CD1c-positive myeloid dendritic cell (primary cell): Measurements from ENCODE around the gene TMEM41B.

Experiments used
- DNase-seq: peaks from one replicate; pipeline ENCODE4 v3.0.0-alpha.2; 2016; ENCODE audit errors: extremely low spot score

TMEM41B gene

DNA sequence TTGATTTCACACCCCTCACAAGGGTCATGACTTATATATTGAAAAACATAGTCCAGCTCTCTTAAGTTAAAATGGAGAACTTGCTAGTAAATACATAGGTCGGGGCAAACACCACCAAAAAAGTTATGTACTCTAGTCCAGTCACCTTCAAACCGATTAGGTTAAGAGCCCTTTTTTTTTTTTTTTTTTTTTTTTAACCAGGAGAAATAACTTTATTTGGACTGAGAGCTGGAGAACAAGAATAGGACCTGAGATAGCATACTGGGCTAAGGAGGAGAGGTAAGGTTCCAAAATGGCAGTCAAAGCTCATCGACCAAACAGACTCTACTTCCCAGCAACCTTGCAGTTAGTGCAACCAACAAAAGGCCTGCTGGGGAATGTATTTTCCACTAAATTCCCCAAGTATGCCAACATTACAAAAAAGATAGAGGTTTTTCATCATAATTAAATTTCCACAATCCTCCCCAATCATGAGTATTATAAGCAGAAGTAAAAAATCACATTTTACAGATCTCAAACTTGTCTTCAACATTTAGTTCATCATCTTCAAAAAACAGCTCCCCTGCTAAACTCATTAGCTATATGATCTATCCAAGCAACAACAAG is 3.8 kb downstream of the TMEM41B start:
- no peak for DNase-seq

DNA sequence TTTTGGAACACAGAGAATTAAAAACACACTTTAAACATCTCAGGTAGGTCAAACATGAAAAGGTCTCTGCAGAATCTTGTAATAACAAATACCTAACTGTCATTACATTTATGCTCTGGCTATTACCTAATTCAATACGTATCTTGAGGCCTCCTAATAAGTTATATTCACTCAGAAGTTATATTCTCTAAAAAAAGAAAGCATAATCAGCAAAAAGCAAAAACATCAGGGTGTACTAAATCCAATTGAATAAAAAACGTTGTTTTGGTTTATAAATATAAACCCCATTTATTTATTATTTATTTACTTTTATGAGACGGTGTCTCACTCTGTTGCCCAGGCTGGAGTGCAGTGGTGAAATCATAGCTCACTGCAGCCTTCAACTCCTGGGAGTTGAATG is 10.2 kb downstream of the TMEM41B start:
- no peak for DNase-seq

DNA sequence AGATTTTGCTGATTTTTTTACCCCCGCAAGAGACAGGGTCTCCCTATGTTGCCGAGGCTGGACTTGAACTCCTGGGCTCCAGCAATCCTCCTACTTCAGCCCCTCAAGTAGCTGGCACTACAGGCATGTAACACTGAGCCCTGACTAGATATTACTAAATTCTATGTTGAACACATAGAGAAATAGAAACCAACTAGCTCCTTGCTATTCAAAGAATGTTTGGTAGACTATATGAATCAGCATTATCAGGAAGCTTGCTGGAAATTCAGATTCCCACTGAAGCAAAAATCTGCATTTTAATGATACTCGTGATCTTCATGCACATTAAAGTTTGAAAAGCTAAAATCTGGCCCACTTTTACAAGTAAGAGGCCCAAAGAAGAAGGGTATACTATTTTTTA is 11.9 kb downstream of the TMEM41B start:
- DNase-seq = no peak

DNA sequence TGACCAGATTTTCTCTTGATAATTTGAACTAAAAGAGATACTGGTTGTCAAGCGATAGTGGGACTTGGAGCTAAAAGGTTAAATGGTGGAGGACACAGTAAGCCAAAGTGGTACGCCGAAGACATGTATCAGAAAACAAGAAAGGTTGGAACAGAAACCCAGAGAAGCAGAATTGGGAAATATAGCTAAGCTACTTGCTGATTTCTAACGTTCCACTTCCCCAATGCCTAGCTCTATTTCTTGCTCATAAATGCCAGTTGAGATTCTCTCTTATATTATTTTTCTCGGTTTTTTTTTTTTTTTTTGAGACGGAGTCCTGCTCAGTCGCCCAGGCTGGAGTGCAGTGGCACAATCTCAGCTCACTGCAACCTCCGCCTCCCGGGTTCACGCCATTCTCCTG is 12.7 kb downstream of the TMEM41B start:
- peak; percentile 58 for DNase-seq

DNA sequence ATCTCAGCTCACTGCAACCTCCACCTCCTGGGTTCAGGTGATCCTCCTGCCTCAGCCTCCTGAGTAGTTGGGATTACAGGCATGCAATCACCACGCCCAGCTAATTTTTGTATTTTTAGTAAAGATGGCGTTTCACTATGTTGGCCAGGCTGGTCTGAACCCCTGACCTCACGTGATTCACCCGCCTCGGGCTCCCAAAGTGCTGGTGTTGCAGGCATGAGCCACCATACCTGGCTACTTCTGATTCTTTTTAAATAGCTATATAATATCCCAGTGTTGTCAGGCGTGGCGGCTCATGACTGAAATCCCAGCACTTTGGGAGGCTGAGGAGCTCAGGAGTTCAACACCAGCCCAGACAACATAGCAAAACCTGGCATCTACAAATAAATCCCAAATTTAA is 20.7 kb downstream of the TMEM41B start:
- DNase-seq = no peak

DNA sequence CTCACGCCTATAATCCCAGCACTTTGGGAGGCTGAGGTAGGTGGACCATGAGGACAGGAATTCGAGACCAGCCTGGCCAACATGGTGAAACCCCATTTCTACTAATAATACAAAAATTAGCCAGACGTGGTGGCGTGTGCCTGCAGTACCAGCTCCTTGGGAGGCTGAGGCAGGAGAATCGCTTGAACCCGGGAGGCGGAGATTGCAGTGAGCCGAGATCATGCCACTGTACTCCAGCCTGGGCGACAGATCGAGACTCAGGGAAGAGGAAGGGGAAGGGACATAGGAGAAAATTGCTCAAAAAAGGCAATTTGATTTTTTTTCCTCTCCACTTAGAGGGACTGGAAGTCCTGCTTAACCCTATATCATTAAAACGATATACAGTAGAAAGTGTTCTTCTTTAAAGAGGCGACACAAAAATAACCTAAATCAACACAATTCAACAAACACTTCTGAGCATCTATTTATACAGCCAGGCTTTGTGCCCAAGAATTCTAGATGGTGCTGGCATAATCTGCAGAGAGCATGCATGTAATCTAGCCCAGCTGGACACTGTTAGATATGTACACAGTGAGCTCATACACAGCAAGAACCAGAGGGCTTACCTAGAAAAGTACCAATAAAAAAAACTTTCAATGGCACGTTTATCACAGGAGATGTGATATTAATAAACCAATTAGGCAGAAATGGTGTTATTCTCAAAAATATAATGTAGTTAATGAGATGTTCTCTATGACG is 28.4 kb downstream of the TMEM41B start:
- no peak for DNase-seq

DNA sequence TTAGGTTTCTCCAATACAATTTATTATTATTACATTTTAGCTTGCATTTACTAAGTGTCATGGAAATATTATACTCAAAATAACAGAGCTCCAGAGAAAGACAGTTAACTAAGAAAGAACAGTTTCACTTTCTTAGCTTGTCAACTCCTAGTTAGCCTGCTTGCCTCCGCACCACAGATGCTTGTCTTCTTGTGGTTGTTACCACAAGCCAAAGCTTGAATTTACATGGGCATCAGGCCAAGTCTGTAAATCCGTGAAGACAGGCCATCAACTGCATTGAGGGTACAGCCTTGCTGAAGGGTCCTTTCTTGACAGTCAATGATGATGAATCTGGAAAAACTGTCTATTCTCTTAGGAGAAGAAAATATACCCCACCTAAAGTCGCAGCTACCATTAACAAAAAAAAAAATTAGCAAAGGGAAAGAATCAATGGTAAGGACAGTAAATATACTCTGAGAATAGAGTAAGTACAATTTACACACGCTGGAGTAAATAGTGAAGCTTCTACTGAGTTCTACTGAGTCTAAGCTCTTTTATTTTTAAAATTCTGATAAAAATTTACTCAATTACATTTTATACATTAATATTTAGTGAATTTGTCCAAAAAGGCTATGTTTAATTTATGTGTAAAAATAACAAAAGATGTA is 33.6 kb downstream of the TMEM41B start:
- peak; percentile 31 for DNase-seq

DNA sequence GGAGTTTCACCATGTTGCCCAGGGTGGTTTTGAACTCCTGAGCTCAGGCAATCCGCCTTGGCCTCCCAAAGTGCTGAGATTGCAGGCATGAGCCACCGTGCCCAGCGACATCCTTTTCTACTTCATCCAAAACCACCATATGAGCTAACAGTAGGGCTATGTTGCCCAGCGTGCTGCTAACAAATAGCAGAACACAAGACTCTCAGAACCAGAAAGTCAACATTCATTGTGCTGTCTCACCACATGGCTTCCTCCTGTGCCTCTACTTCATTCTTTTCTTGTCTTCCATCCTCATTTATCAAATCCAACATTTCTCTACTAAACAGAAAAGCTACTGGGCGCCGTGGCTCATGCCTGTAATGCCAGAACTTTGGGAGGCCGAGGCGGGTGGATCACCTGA is 37.2 kb downstream of the TMEM41B start:
- DNase-seq = no peak

DNA sequence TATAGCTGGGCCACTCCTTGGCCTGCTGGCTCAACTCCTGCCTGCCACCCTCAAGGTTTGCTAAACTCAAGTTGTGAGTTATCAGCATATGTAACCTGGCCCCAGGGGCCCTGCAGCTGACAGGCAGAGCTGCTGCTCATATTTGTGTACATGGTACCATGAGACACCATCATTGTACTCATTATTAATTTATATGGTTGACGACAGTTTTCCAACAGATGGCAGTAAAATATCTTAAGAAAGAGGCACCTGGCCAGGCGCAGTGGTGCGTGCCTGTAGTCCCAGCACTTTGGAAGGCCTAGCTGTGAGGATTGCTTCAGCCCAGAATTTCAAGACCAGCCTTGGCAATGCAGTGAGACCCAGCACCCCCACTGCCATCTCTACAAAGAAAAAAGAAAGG is 37.8 kb downstream of the TMEM41B start:
- DNase-seq = no peak

DNA sequence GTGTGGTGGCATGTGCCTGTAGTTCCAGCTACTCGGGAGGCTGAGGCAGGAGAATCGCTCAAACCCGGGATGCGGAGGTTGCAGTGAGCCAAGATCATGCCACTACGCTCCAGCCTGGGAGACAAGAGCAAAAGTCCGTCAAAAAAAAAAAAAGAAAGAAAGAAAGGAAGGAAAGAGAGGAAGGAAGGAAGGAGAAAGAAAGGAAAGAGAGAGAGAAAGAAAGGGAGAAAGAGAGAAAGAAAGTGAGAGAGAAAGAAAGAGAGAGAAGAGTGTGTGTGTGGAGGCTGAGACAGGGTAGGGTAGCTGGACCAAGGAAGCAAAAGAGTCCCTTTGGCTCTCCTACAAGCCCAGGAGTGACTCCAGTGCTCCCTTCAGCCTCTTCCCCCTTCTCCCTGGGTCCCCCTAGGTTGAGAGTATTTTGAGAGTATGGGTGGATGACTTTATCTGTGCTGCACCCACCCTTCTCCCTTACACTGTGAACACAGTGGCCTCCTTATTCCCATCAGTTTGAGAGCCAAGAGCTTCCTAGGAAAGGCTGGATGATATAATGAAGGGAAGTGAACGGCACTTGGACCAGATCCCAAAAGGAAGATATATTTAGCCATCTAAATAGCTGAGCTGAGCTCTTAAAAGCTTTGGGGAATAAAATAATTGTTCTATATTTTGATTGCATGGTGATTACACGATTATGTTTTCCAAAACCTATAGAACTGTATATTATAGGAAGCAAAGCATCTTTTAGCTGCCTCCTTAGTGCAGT is 39.7 kb downstream of the TMEM41B start:
- DNase-seq = no peak

DNA sequence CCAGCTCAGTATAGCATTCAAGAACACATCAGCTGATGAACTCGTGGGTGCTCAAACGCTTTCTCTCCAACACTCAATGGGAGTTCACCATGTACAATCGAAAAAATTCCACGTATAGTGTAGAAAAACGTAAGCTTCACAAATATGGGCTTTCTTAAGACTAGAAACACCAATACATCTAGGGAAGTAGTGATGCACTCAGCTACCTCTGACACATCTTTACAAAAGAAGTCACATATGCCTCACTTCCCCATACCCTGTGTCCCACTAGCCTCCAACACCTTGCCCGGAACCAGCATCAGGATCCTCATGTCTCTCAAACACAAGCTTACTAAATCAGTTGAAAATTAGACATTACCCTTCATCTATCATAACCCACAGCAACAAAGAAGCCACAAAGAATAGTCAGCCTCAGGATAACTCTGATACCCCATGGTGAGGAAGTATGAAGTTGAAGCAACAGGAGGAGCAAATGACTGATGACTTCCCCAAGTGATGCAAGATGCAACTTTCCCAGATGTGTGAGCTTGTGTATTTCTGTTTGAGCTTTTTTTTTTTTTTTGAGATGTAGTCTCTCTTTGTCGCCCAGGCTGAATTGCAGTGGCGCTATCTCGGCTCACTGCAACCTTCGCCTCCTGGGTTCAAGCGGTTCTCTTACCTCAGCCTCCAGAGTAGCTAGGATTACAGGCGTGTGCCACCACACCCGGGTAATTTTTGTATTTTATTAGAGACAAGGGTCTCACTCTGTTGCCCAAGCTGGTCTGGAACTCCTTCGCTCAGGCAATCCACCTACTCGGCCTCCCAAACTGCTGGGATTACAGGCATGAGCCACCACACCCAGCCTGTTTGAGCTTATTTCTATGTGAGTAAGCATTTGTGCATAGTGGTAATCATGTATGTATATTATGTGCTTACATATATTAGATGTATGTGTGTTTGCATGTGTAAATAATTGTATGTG is 40.7 kb downstream of the TMEM41B start:
- DNase-seq = peak; percentile 94

DNA sequence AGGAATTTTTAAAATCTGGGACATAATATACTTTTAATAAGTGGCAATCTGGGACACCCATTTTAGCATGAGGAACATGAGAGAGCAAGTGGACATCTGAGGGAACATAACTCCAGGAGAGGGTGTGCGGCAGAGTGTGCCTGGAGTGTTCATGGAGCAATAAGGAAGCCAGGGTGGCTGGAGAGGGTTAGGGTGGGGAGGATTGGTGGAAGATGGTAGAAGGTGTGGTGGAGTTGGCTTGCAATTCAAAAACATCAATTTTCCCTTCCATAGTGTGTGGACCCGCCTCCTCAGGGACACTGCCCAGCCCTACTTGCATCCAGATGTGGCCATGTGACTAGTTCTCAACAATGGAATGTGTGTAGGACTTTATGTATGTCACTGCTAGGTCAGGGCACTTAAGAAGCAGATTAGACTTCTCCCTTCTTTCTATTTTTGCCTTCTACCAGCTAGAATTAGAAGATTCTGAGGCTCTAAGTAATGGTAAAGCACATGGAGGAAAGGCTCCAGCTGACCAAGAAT is 44.8 kb downstream of the TMEM41B start:
- no peak for DNase-seq

DNA sequence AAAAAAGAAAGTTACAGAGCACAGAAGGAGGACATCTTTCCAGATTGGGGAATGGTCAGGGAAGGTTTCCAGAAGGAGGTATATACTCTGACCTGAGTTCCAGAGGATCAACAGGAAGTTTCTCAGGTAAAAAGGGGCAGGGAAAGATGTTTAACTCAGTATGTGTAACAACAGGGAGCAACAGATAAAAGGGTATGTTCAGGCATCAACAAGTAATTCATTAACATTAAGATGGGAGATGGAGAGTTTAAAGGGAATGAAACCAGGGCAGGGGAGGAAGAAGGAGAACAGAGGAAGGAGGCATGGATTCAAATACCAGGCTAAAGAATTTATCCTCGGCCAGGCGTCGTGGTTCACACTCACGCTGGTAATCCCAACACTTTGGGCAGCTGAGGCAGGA is 46.7 kb downstream of the TMEM41B start:
- DNase-seq = no peak

DNA sequence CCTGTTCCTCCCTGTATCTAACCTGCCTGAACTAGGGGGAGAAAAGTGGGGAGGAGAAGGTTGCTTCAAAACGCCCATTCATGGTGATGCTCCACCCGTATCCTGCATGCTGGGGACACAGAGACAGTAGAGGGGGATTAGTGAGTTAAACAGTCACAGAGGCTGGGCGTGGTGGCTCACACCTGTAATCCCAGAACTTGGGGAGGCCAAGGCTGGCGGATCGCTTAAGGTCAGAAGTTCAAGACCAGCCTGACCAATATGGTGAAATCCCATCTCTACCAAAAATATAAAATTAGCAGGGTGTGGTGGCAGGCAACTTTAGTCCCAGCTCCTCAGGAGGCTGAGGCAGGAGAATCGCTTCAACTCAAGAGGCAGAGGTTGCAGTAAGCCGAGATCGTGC is 47.5 kb downstream of the TMEM41B start:
- DNase-seq = no peak

DNA sequence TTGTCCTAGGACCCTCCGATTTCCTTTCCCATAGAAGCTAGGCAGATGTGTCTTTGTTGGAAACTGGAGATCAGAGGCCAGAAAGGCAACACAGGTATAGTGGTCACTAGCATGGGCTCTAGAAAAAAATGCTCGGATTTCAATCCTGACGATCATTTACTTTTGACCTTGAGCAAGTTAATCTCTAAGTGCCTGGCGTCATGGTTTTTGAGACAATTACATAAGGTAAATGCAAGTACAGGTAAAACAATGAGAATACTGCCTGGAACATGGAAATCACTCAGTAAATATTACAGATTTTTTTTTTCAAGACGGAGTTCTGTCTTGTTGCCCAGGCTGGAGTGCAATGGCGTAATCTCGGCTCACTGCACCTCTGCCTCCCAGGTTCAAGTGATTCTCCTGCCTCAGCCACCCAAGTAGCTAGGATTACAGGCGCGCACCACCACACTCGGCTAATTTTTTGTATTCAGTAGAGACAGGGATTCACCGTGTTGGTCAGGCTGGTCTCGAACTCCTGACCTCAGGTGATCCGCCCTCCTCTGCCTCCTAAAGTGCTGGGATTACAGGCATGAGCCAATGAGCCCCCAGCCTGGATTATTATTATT is 48.2 kb downstream of the TMEM41B start:
- no peak for DNase-seq

DNA sequence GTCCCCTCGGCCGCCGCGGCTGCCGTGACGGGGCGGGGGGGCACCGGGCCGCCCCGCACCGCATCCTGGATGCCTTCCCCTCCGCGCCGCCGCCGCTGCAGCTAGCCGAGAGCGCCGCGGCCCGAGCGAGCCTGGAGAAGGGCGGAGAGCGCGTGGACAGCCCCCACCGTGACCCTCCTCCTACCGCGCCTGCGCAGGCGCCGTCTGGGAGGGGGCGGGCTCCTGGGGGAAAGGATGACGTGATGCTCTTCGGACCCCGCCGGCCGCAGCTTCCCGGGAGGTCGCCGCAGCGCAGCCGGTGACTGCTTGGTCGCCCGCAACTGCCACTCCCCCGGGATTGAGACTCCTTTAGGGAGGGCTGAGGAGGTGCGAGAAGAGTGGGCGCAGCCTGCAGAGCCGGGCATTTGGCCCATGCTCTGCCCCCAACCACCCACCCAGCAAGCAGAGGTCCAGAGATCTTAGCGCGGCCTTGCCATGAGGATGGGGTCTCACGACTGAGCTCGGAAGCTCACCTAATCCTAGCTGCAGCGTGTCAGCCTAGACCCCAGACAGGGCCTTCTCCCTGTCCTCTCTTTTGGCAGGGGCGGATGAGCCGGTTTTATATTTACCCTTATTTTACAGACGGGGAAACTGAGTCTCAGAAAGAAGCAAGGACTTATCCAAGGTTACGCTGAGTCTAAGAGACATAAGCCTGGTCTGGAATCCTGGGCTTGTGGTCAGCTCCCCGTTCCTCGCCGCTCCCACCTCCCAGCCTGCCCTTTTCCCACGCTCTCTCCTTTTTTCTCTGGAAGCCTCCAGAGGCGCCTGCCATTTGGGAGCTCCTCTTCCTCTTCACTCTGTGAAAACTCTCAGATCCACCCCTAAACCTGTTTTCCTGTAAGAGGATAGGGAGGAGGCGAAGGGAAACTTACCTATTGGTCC is 48.9 kb downstream of the TMEM41B start, which contains the start of gene DENND5A:
Gene DENND5A, minus strand, starts transcription at position 140 of the 921 bp plus-strand sequence. CDS start 281 bp downstream, outside the sequence.
- peak; percentile 89 for DNase-seq

DNA sequence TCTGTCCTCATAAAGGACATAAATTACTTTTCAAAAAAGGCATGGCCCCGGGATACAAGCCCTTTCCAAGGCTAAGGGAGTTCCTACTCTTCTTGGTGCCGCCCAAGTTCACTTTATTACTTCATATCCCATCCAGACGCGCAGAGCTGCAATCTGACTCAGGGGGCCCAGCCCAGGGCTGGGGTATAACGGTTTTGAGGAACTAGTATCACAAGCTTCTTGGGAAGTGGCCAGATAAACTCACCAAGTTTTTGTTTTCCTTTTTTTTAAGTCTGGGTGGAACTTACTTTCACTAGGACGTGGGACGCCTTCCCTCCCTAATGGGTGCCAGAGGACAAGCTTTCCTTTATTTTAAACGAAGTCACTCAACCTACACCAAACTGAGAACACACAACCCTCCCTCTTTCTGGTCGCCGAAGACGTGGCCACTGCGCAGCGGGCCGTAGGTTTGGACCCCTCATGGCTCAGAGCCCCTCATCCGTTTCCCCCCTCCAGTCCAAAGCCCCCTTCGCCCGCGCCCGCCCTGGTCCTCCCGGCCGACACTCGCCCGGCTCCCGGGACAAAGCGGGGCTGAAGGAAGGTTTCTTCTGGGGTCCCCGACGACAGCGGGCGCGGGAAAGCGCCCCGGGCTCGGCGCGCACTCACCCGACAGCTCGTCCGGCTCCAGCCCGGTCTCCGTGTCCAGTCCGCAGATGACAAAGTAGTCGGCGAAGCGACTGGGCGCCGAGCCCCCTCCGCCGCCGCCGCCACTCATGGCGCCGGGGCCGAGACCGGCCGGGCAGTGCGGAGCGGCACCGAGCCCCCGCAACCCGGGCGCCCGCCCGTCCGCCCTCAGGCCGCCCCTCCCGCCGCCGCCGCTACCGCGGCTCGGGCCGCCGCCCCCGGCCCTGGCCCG is 49.8 kb downstream of the TMEM41B start:
- DNase-seq = peak; percentile 97

DNA sequence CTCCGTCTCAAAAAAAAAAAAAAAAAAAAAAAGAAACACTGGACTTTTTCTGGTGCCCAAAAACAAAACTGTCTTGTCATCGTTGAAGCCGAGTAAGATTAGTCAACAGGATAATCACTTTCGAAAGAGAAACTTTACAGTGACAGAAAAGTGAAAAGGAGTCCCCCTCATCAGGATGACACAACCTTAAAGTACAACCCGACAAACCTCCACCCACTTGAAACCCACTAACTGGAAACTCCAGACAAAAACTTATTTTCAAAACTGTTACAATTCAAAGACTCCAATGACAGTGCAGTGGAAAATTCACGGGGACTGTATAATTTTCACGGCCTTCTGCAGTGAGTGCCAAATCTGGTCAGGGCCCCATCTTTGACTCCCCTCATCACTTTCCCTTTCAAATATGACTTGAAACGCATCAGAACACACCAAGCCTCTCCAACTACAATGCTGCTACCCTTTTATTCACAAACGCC is 50.5 kb downstream of the TMEM41B start:
- DNase-seq = peak; percentile 90
